ENCODE data around the gene UGT2B11.
"Not testable (repeated sequence)": the region's sequence is repeated elsewhere in the genome, so short reads cannot be mapped to it uniquely, and the experiment has no call there.

UGT2B11 gene

GRCh38 chr4:69167300-69167699 is 47.2 kb downstream of the UGT2B11 start:
- DNase-seq (ENCODE audit: low read depth, low spot score) = no peak
- Histone ChIP-seq H3K4me3 (no peak overlapping the region), H3K36me3 (ENCODE audit: insufficient read depth, low read length) (no peaks in the 10 kb centered on the region), H3K9me3 (ENCODE audit: low read depth, low read length) (no peaks in the 10 kb centered on the region), H3K27ac (no peak overlapping the region), H3K9ac (ENCODE audit: insufficient read length) (no peak overlapping the region)
- TF ChIP-seq POLR2AphosphoS5 (IDR thresholded peaks at IDR 0.05; ENCODE audit: borderline replicate concordance, low read depth, low read length) (no peak), EZH2 (IDR thresholded peaks at IDR 0.05) (no peak), FOXP2 (optimal IDR thresholded peaks at IDR 0.05; ENCODE audit: control extremely low read depth, extremely low read length, insufficient read depth) (no peak)

GRCh38 chr4:69166376-69166775 is 48.2 kb downstream of the UGT2B11 start:
- H3K36me3 ChIP-seq (ENCODE audit: insufficient read depth, low read length); DNase-seq (ENCODE audit: low read depth, low spot score); H3K9ac ChIP-seq (ENCODE audit: insufficient read length); H3K27ac ChIP-seq; H3K4me3 ChIP-seq; H3K9me3 ChIP-seq (ENCODE audit: low read depth, low read length): not testable (repeated sequence)

- H3K36me3 ChIP-seq (ENCODE audit: insufficient read depth, low read length); H3K4me3 ChIP-seq; H3K27ac ChIP-seq; DNase-seq (ENCODE audit: low read depth, low spot score); H3K9ac ChIP-seq (ENCODE audit: insufficient read length); H3K9me3 ChIP-seq (ENCODE audit: low read depth, low read length): not testable (repeated sequence)
Measured at GRCh38 chr4:69165707-69166106, 48.8 kb downstream of the UGT2B11 start.

GRCh38 chr4:69156913-69157312 is 57.6 kb downstream of the UGT2B11 start:
- Histone ChIP-seq H3K36me3 (ENCODE audit: insufficient read depth, low read length) (no peaks in the 10 kb centered on the region), H3K27ac (no peak overlapping the region), H3K4me3 (no peak overlapping the region), H3K9ac (ENCODE audit: insufficient read length) (no peak overlapping the region), H3K9me3 (ENCODE audit: low read depth, low read length) (no peaks in the 10 kb centered on the region)
- DNase-seq (ENCODE audit: low read depth, low spot score) = no peak
- TF ChIP-seq FOXP2 (optimal IDR thresholded peaks at IDR 0.05; ENCODE audit: control extremely low read depth, extremely low read length, insufficient read depth) = no peak
- no peak for TF ChIP-seq POLR2AphosphoS5 (IDR thresholded peaks at IDR 0.05; ENCODE audit: borderline replicate concordance, low read depth, low read length)
- TF ChIP-seq EZH2 (IDR thresholded peaks at IDR 0.05) = no peak

GRCh38 chr4:69154021-69154420 is 60.5 kb downstream of the UGT2B11 start:
- no peak for DNase-seq (ENCODE audit: low read depth, low spot score)
- Histone ChIP-seq H3K9me3 (ENCODE audit: low read depth, low read length) (no peaks in the 10 kb centered on the region), H3K4me3 (no peak overlapping the region), H3K9ac (ENCODE audit: insufficient read length) (no peak overlapping the region), H3K36me3 (ENCODE audit: insufficient read depth, low read length) (no peaks in the 10 kb centered on the region), H3K27ac (no peak overlapping the region)
- TF ChIP-seq FOXP2 (optimal IDR thresholded peaks at IDR 0.05; ENCODE audit: control extremely low read depth, extremely low read length, insufficient read depth) (no peak), POLR2AphosphoS5 (IDR thresholded peaks at IDR 0.05; ENCODE audit: borderline replicate concordance, low read depth, low read length) (no peak), EZH2 (IDR thresholded peaks at IDR 0.05) (no peak)

Measured in SK-N-MC (cell line).